Fibroblast of peridontal ligament (primary cell): Measurements from ENCODE around the gene NLGN4X.
A peak's percentile ranks its signal among the peaks of the same experiment; 100 is the strongest.

Source experiments
- DNase-seq: peaks from one replicate; pipeline ENCODE4 v3.0.0-alpha.2; 2010; ENCODE audit errors: extremely low read depth

NLGN4X gene

GRCh38 chrX:6151971-6152370, 76.7 kb downstream of the NLGN4X start:
- no peak for DNase-seq

- DNase-seq, result no peak
Measured at GRCh38 chrX:6149060-6149872, 79.4 kb downstream of the NLGN4X start.

- no peak for DNase-seq
Measured at GRCh38 chrX:6134255-6134654, 94.4 kb downstream of the NLGN4X start.

- no peak for DNase-seq
Measured at GRCh38 chrX:6132970-6133369, 95.7 kb downstream of the NLGN4X start.

- no peak for DNase-seq
Measured at GRCh38 chrX:6131287-6131686, 97.4 kb downstream of the NLGN4X start.

GRCh38 chrX:6129195-6129594, 99.5 kb downstream of the NLGN4X start:
- DNase-seq, result no peak

GRCh38 chrX:6120329-6120728, 108.3 kb downstream of the NLGN4X start:
- no peak for DNase-seq

- no peak for DNase-seq
Measured at GRCh38 chrX:6095469-6095868, 133.2 kb downstream of the NLGN4X start.

GRCh38 chrX:6074532-6074931, 154.1 kb downstream of the NLGN4X start:
- no peak for DNase-seq

- DNase-seq, result no peak
Measured at GRCh38 chrX:6071731-6072130, 156.9 kb downstream of the NLGN4X start.

- no peak for DNase-seq
Measured at GRCh38 chrX:6067600-6067999, 161.1 kb downstream of the NLGN4X start.

- no peak for DNase-seq
Measured at GRCh38 chrX:6053141-6053540, 175.5 kb downstream of the NLGN4X start.

GRCh38 chrX:6052111-6052745, 176.4 kb downstream of the NLGN4X start:
- DNase-seq, result no peak

- DNase-seq, result no peak
Measured at GRCh38 chrX:6049132-6049531, 179.5 kb downstream of the NLGN4X start.

- DNase-seq, result no peak
Measured at GRCh38 chrX:6041630-6042029, 187.0 kb downstream of the NLGN4X start.

- DNase-seq, result no peak
Measured at GRCh38 chrX:6029014-6029413, 199.7 kb downstream of the NLGN4X start.

- no peak for DNase-seq
Measured at GRCh38 chrX:6026980-6027379, 201.7 kb downstream of the NLGN4X start.

GRCh38 chrX:6026429-6026828, 202.2 kb downstream of the NLGN4X start:
- DNase-seq, result no peak

GRCh38 chrX:6024204-6024603, 204.5 kb downstream of the NLGN4X start:
- DNase-seq, result no peak

- peak; percentile 0 for DNase-seq
Measured at GRCh38 chrX:6021316-6022091, 207.2 kb downstream of the NLGN4X start.

- no peak for DNase-seq
Measured at GRCh38 chrX:6019076-6019475, 209.6 kb downstream of the NLGN4X start.

GRCh38 chrX:6015423-6015822, 213.2 kb downstream of the NLGN4X start:
- no peak for DNase-seq

- DNase-seq, result no peak
Measured at GRCh38 chrX:6012357-6012756, 216.3 kb downstream of the NLGN4X start.
